NCI-H1436 treated with DMSO at 0.1 percent for 48 hours (cell line): ENCODE data around the gene HNRNPUL1.
"Not testable (repeated sequence)": the region's sequence is repeated elsewhere in the genome, so short reads cannot be mapped to it uniquely, and the experiment has no call there.

Source experiments
- DNase-seq: peaks from one replicate; lab custom pipeline; 2025; lab: John Stamatoyannopoulos, UW

Gene HNRNPUL1

DNA sequence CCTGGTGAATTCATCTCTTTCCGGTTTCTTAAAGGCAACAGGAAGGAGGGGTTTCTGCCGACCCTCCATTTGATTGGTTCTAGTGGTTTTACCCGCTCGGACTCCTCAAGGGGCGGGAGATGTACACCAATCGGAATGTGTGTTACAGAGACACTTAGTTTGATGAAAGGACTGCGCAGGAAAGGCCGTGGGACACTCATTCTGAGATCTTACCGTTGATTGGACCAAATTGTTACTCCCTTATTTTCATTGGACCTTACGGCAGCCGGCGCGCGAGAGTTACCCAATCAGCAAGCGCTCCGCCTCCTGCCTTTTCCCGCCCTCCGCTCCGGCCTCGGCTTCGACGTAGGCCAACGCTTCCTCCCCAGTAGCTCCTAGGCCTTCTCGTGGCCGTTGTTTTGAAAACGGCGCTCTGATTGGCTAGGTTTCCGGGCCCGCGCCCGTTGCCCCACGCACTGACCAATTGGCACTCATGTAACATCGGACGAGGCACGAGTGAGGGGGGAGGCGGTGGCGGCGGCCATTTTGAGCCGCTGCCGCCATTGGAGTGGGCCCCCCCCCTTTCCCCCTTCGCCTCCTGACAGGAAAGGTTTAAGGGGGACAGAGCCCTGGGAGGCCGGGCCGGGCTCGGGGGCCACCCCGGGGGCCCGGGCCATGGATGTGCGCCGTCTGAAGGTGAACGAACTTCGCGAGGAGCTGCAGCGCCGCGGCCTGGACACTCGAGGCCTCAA is at the start of gene HNRNPUL1:
HNRNPUL1 (plus strand) TSS at position 523 of the 731 bp plus-strand sequence; CDS start at position 655, 132 bp downstream.
- peak; percentile 99 for DNase-seq

DNA sequence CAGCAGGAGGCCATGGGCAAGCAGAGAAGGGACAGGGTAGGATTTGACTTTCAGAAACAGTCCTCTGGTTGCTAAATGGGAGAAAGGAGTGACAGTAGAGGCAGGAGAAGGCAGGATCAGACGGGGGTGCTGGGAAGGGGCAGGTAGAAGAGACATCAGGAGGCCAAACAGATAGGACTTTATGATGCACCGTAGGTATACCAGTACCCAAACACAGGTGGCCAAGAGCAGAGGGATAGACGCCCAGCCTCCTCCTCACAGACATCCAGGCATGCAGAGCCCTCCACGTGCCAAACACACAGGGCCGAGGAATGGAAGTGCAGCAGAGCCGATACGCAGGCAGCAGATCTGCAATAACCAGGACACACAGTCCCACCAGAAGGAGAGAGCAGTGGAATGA is 46.4 kb upstream of the HNRNPUL1 start:
- no peak for DNase-seq

DNA sequence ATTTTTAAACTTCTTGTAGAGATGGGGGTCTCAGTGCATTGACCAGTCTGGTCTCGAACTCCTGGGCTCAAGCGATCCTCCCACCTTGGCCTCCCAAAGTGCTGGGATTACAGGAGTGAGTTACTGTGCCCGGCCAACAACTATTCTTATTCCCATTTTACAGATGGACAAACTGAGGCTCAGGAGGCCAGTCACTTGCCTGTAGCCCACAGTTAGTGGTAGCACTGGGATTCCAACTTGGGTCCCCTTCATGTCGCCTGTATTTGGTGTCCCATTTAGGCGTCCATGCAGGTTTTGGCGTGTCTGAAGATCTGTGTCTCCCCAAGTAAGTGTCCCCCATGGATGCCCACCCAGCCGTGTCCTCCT is 45.9 kb upstream of the HNRNPUL1 start:
- no peak for DNase-seq

DNA sequence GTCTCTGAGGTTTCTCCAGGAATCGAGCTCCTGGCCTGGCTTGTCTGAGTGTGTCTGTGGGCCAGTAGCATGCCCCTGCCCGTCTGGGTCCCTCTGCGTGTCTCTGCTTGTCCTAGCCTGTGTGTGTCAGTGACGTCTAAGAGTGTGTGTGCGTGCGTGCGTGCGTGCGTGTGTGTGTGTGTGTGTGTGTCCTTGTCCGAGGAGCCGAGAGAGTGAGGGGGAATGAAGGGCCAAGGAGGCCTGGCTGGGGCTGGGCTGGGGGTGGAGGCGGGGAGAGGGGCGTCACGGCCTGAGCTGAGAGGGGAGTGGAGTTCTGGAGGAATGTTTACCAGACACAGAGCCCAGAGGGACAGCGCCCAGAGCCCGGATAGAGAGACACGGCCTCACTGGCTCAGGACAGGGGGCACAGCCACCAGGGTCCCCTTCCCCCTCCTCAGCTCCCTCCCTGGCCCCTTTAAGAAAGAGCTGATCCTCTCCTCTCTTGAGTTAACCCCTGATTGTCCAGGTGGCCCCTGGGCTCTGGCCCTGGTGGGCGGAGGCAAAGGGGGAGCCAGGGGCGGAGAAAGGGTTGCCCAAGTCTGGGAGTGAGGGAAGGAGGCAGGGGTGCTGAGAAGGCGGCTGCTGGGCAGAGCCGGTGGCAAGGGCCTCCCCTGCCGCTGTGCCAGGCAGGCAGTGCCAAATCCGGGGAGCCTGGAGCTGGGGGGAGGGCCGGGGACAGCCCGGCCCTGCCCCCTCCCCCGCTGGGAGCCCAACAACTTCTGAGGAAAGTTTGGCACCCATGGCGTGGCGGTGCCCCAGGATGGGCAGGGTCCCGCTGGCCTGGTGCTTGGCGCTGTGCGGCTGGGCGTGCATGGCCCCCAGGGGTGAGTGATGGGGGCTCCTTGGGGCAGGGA is 45.3 kb upstream of the HNRNPUL1 start, which contains the start of gene AXL:
AXL (plus strand) TSS at position 609 of the 893 bp plus-strand sequence; CDS start at position 779, 170 bp downstream.
- DNase-seq, result no peak

DNA sequence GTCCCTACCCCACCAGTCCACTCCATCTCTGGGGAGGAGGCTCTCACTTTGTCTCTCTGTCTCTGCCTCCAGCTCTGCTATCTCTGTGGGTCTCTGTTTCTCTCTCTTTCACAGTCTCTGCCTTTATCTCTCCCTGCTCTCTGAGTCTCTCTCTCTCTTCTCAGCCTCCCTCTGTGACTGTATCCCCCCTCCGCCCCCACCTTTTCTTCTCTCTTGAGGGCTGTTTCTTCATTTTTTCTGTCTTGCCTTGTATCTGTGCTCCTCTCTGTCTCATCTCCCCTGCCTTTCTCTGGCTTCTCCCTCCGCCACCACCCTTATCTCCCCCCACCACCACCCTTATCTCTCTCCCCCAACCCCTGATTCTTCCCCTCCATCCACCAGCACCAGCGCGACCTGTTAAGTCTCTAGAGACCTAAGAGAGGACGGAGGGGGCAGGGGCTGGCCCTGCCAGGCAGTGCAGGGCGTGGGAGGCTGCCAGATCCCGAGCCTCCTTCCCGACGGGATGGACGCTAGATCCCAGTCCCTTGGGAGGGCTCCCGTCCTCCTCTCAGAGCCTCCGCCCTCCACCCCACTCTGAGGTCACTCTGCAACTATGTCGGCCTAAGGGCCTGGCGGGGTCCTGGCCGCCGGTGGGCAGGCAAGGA is 44.1 kb upstream of the HNRNPUL1 start:
- DNase-seq, result no peak

DNA sequence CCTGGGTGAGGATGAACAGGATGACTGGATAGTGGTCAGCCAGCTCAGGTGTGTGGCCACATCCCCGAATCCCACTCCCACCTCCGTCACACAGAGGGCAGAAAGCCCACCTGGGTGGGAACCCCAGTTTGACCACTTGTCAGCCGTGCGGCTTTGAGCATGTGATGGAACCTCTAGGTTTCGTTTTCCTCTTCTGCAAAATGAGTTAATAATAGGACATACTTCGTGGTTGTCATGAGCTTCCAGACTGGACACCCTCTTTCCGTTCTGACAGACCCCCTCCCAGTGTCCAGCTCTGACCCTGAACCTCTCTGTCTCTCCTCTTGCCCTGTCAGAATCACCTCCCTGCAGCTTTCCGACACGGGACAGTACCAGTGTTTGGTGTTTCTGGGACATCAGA is 43.4 kb upstream of the HNRNPUL1 start:
- DNase-seq, result no peak

DNA sequence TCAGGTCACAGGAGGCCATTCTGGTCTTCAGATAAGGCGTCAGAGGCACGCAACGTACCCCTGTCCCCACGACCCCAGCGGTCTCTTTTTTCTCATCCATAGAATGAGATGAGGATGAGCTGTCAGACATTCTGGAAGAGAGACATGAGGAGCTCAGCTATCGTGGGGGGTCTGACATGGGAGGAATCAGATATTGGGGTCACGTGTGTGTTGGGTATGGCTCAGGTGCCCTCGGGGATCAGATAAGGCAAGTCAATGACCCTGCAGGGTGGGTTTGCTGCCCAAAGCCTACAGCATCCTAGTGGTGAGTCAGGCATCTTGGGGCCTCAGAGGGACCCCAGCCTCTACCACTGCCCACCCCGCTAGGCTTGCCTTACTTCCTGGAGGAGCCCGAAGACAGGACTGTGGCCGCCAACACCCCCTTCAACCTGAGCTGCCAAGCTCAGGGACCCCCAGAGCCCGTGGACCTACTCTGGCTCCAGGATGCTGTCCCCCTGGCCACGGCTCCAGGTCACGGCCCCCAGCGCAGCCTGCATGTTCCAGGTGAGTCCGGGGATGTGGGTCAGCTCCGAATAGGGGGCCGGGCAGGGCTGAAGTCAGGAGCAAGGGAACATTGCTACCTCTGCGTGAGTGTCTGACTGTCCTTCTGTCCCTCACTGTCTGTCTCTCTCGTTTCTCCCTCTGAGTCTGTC is 42.5 kb upstream of the HNRNPUL1 start:
- no peak for DNase-seq

DNA sequence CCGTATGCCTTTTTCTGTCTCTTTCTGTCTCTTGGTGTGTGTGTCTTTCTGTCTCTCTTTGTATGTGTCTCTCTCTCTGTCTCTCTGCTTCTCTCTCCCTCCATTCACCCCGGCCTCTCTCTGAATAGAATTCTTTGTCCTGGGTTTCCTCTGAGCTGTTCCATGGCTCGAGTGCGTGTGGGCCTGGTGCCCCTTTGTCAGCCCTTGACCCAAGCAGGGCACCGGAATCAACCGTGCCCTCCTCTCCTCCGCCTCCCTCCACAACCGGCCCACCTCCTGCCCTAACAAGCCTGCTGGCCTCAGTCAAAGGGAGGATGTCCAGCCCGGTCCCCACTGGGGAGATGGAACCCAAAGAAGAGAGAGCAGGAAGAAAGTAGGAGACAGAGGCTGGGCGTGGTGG is 41.9 kb upstream of the HNRNPUL1 start:
- no peak for DNase-seq

DNA sequence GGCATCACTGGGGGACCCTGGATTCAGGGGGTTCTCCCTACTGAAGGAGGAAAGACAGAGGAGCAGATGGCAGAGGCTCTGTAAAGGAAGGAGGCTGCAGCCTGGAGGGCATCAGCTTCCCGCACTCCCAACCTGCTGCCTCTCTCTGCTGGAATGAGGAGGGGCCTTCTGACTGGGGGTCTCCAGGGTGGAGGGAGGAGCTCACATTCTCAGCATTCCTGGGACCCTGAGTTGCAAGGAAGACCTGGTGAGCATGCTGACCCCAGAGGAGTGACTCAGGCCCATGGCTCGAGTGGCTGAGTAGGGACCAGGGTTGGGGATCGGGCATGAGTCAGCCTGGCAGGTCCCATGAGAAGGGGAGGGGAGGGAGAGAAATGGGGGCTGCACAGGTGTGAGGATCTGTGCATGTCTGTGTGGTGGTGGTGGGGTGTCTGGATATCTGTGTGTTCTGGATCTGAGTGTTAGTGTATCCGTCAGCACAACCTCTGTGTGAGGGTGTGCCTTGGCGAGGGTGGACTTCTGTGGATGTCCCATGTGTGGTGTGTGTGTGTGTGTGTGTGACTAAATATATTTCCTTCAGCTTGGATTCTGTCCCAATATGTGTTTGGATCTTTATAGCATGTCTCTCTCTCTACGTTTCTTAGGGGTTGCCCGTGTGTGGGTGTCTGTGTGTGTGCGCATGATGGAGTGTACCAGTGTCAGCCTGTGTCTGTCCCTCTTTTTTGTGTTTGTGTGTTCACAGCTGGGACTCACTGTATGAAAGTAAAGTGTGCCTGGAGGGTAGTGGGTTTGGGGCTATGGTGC is 40.5 kb upstream of the HNRNPUL1 start:
- DNase-seq, result no peak

DNA sequence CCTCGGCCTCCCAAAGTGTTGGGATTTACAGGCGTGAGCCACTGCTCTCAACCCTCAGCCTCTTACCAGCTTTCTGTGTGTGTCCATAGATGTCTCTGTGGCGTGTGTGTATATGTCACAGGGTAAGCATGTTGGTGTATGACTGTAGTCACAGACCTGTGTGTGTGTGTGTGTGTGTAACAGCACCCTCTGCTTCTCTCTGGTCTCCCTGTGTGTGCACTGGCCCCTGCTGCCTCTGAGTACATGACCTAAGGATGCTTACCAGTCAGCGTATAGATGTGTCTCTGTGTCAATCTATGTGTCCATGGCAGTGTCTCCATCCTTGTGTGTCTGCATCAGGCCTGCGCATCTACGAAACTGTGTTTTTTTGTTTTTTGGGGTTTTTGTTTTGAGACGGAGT is 39.5 kb upstream of the HNRNPUL1 start:
- DNase-seq, result no peak

DNA sequence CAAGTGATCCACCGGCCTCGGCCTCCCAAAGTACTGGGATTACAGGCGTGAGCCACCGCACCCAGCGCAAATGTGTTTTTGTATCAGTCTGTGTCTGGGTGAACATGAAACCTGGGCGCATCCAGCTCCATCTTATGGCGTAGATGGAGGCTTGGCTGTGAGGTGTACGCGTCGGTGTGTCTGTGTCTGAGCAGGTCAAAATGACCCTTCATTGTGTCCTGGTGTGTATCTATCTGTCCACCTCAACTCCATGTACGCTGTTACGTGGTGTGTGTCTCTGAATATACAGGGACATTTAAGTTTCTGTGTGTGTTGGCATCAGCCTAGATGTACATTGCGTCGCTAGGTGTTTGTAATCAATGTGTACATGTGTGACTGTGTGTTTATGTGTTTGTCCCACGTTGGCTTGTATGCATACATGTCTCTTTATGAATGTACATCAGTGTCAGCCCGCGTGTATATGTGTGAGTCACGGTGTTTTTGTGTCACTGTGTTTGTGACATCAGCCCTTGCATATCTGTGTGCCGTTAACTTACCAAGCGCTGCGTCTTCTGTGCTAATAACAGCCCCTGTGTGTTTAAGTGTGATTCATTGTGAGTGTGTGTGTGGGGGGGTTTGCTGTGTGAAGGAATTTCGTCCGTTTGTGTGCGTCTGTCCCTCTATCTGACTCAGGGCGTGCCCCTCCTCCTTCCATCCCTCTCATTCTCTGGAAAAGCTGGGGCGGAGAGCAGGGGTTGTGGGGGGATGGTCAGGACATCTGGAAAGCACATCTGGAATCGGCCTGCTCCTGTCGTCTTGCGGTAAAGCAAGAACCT is 38.7 kb upstream of the HNRNPUL1 start:
- DNase-seq, result no peak

DNA sequence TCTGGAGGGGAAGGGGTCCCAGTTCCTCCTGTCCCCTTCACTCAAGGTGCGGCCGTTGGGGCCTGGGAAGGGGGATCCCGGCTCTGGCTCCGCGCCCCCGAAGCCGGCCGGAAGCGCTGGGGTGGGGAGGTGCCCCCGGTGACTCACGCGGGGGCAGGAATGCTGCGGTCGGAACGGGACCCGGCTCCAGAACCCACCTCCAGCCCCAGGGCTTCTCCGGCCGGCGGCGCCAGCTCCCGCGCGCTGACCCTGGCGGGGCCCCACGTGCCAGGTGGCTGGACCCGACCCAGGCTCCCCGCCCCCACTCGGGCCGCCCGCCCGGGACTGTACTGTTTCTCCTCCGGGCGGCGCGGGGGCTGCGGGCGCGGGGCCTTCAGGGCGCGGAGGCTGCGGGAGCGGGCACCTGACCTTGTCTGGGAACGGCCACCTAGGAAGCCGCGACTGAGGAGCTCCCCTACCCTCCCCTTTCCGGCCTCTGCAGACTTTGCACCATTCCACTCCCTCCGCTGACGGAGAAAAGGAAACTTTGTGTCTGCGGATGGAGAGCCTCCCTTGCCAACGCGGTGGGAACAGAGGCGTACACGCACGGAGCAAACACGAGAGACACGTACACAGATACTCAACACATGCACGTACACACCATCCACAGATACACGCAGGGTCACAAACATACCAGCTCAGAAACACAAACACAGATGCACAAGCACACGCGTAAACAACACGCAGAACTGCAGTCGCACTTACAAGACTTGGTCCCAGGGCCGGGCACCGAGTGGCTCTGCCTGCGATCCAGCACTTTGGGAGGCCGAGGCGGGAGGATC is 37.9 kb upstream of the HNRNPUL1 start:
- DNase-seq, result no peak

DNA sequence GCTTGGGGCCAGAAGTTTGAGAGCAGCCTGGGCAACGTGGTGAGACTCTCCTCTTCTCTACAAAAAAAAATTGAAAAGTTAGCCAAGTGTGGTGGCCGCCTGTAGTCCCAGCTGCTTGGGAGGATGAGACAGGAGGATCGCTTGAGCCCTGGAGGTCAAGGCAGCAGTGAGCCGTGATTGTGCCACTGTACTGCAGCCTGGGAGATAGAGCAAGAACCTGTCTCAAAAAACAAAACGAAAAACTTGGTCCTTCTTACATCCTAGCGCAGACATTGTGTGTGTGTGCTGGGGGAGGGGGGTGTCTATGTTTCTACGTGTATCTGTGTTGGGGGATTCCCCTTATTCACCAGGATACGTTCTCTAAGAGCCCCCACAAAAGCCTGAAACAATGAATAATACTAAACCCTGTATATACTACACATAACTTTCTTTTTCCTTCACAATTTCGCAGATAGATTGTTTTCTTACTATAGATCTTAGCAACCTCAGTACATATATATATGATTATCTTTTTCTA is 37.2 kb upstream of the HNRNPUL1 start:
- no peak for DNase-seq

DNA sequence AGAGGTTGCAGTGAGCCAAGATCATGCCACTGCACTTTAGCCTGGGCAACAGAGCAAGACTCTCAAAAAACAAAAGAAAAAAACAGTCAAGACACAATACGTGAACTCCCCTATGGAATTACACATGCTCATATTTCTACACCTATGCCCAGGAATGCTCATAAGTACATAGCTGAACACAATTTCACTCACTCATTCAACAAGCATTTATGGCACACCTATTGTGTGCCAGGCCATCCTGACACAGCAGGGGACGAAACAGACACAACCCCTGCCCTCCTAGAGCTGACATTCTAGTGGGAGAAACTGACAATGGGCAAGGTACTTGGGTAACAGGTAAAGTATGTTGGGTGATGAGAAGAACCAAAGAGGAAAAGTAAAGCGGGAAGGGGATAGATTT is 35.7 kb upstream of the HNRNPUL1 start:
- no peak for DNase-seq

DNA sequence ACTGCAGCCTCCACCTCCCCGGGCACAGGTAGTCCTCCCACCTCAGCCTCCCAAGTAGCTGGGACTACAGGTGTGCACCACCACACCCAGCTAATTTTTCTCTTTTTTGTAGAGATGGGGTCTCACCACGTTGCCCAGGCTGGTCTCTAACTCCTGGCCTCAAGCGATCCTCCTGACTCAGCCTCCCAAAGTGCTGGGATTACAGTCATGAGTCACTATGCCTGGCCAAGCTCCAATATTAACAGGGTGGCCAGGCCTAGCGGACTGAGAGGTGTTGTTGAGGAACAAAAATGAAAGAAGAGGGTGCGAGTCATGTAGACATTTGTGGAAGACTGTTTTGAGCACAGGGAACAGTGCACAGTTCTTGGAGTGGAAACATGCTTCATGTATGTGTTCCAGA is 34.8 kb upstream of the HNRNPUL1 start:
- DNase-seq, result not testable (repeated sequence)

DNA sequence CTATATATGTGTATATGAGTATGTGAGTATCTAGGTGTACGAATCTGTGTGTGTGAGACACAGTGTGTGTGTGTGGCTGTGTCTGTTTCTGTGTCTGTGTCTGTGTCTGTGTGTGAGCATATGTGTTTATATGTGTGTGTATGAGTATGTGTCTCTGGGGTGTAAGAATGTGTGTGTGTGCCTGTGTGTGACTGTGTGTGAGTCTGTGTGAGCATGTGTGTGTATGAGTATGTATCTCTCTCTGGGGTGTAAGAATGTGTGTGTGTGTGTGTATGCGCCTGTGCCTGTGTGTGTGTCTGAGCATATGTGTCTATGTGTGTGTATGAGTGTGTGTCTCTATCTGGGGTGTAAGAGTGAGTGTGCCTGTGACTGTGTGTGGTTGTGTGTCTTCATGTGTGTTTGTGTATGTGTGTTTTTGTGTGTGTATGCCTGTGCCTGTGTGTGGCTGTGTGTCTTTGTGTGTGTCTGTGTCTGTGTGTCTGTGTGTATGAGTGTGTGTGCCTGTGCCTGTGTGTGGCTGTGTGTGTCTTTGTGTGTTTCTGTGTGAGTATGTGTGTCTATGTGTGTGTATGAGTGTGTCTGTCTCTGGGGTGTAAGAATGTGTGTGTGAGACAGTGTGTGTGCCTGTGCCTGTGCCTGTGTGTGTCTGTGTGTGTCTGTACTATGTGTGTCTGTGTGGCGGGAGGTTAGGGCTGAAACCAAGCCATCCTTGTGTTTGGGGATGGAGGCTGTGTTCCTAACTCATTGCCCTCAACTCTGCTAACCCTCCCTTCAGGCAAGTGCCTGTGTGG is 33.9 kb upstream of the HNRNPUL1 start:
- no peak for DNase-seq

DNA sequence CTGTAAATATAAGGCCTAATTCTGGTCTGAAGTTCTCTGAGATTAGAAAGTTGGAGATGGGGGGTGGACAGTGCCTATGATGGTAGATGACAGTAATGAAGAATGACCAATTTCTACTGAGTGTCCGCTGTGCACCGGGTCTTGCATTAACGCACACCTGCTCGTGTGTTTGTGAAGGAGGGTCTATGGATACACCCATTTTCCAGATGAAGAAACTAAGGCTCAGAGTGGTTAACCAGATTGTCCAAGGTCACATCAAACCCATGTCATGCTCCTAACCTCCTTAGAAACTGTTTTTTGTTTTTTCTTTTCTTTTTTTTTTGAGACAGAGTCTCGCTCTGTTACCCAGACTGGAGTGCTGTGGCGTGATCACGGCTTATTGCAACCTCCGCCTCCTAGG is 31.5 kb upstream of the HNRNPUL1 start:
- DNase-seq, result no peak

DNA sequence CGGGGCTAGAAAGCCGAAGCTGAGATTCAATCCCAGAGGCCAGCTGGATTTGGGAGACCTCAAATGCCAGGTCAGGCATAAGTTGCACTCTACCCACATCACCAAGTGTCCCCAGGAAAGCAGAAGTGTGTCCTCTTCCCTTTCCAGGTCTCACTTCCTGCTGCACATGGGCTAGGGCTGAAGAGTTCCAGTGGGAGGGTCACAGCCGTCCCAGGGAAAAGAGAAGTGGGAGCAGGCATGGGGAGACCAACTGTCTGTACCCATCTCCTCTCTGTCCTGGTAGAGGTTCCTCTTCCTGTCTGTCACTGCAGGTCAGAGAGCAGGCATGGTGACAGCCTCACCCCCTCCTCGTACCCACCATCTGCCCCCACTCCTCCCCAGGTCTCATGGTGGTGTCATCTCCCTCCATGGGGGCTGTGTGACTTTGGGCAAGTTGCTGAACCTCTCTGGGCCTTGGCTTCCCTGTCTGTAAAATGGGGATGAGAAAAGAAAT is 30.4 kb upstream of the HNRNPUL1 start:
- no peak for DNase-seq
